Esophagus (tissue), 2 donors: ENCODE results near the gene KIRREL3. TPM values are rescaled to one million over a fixed set of nuclear protein-coding genes. Genes with fewer than 3 reads are reported as not detected.

ENCODE experiments used
- H3K27ac ChIP-seq, 2 donors: one replicate each; pipeline ENCODE4 v1.5.1; 2013; ENCODE audit warnings: low read depth in 2 of 2, mild to moderate bottlenecking in 2 of 2, inconsistent platforms in 1 of 2, low read length in 1 of 2, moderate library complexity in 1 of 2
- H3K27me3 ChIP-seq, 2 donors: one replicate each; pipeline ENCODE4 v1.6.1; 2013; ENCODE audit warnings: low read length in 2 of 2, control low read depth in 1 of 2, mild to moderate bottlenecking in 1 of 2; ENCODE audit not compliant: insufficient read depth in 2 of 2, control insufficient read depth in 1 of 2
- H3K36me3 ChIP-seq, 2 donors: one replicate each; pipeline ENCODE4 v1.6.1; 2013; ENCODE audit warnings: low read length in 1 of 2; ENCODE audit not compliant: control insufficient read depth in 2 of 2, insufficient read depth in 2 of 2
- H3K4me1 ChIP-seq, 2 donors: one replicate each; pipeline ENCODE4 v1.6.1; 2013; ENCODE audit warnings: low read length in 1 of 2; ENCODE audit not compliant: control insufficient read depth in 2 of 2, insufficient read depth in 2 of 2
- H3K4me3 ChIP-seq, 2 donors: one replicate each; pipeline ENCODE4 v1.5.1; 2013; ENCODE audit warnings: low read length in 2 of 2, mild to moderate bottlenecking in 2 of 2, low read depth in 1 of 2, moderate library complexity in 1 of 2
- H3K9me3 ChIP-seq, 2 donors: one replicate each; pipeline ENCODE4 v1.6.1; 2013; ENCODE audit warnings: mild to moderate bottlenecking in 2 of 2, low read depth in 1 of 2, low read length in 1 of 2, moderate library complexity in 1 of 2; ENCODE audit not compliant: control insufficient read depth in 2 of 2, insufficient read depth in 1 of 2
- WGBS, 2 donors: extraction: QIAGEN DNeasy Blood & Tissue Kit; methylation state at CpG; one replicate each; pipeline ENCODE4 v1.1.7; 2013; 5-methylcytosine and 5-hydroxymethylcytosine counted together
- polyA plus RNA-seq, 2 donors: library from polyadenylated mRNA; stranded (reverse); fragments of 200-250 nt; gene quantifications; one replicate each; pipeline ENCODE4 v1.2.3, GENCODE V29; 2013
- donor health status: healthy with polysubstance abuse.
- donor health status: Bipolar disorder and iron deficiency.

The KIRREL3 gene
- polyA plus RNA-seq, 2 donors = 0.05 to 0.12 TPM

DNA sequence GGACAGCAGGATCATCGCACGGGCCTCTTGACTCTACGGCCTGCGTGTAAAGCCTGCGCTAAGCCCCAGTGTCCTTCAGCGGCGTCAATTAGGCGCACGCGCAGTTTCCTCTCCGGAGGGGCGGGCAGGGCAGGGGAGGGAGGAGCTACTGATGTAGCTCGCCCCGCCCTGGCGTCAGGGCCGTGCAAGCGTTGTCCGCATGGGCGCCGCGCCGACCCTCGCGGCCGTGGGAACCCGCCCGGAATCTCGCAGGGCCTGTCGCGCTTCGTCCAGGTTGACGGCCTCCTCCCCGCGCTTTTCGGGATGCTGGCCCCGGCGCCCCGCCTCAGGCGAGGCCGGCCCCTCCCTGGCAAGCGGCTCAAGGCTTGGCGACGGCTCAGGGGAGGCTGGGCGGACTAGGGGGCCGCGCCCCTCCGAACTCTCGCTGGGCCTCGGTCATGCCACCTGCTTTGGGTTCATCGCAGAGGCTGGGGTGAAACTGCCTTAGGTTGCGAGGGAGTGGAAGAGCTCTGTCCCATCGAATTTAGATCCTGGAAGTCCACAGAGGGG is 584.0 kb downstream of the KIRREL3 start:
- WGBS, 2 donors = 3 to 7% methylated on average over 51 to 52 of the region's 52 CpGs
- Histone ChIP-seq H3K27ac (peak overlapping the region; percentile 74 to 91), H3K36me3 (peaks cover 0 to 2% of the 10 kb centered on the region in 2 donors), H3K27me3 (no peaks in the 10 kb centered on the region), H3K9me3 (no peaks in the 10 kb centered on the region), H3K4me3 (peak overlapping the region; percentile 32 to 44), H3K4me1 (peaks cover 9 to 27% of the 10 kb centered on the region in 2 donors)

GRCh38 chr11:126415669-126416420 is 584.7 kb downstream of the KIRREL3 start:
- peaks cover 9 to 23% of the 10 kb centered on the region in 2 donors for H3K4me1 ChIP-seq

DNA sequence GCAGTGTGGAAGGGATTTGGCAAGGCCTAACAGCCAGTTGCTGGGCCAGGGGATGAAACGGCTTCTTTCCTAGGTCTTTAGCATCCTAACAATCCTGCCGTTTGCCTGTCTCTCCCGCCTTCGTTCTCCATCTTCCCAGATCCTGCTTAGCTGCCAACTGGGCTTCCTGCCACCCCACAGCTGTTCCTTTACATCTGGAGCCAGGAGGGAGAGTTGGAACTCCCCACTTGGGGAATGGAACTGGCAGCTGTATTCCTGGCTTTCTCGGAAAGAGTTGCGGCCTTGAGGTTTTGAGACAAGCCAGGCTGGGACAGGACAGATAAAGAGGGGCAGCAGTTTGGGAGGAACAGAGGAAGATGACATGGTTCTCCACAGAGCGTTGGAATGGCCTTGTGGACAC is 585.4 kb downstream of the KIRREL3 start:
- peaks cover 11 to 23% of the 10 kb centered on the region in 2 donors for H3K4me1 ChIP-seq
- H3K27ac ChIP-seq = peak overlapping the region; percentile 74 to 91
- no peak overlapping the region for H3K4me3 ChIP-seq
- no peaks in the 10 kb centered on the region for H3K9me3 ChIP-seq
- peaks cover 0 to 2% of the 10 kb centered on the region in 2 donors for H3K36me3 ChIP-seq
- whole genome bisulfite sequencing, 2 donors = 16 to 45% methylated on average over 7 of the region's 7 CpGs
- H3K27me3 ChIP-seq = no peaks in the 10 kb centered on the region

More at GRCh38 chr11:126415669-126416420, 584.7 kb downstream of the KIRREL3 start:
- no peak overlapping the region for H3K4me3 ChIP-seq
- WGBS, 2 donors = 41 to 67% methylated on average over 19 of the region's 19 CpGs
- peaks cover 0 to 2% of the 10 kb centered on the region in 2 donors for H3K36me3 ChIP-seq
- no peaks in the 10 kb centered on the region for H3K27me3 ChIP-seq
- H3K27ac ChIP-seq = peak overlapping the region; percentile 74 to 91
- no peaks in the 10 kb centered on the region for H3K9me3 ChIP-seq

GRCh38 chr11:126414615-126415014 is 586.0 kb downstream of the KIRREL3 start:
- Histone ChIP-seq H3K9me3 (no peaks in the 10 kb centered on the region), H3K36me3 (peaks cover 0 to 2% of the 10 kb centered on the region in 2 donors), H3K27ac (peak overlapping the region; percentile 74 to 91), H3K4me1 (peaks cover 11 to 23% of the 10 kb centered on the region in 2 donors), H3K27me3 (no peaks in the 10 kb centered on the region), H3K4me3 (no peak overlapping the region)
- WGBS, 2 donors = 33 to 51% methylated on average over 5 of the region's 5 CpGs

- no peaks in the 10 kb centered on the region for H3K27me3 ChIP-seq
- H3K4me3 ChIP-seq = no peak overlapping the region
- H3K36me3 ChIP-seq = peaks cover 0 to 7% of the 10 kb centered on the region in 2 donors
- peak overlapping the region; percentile 74 to 91 for H3K27ac ChIP-seq
- no peaks in the 10 kb centered on the region for H3K9me3 ChIP-seq
- 85 to 89% methylated on average over 9 of the region's 9 CpGs for WGBS, 2 donors
- H3K4me1 ChIP-seq = peaks cover 11 to 23% of the 10 kb centered on the region in 2 donors
Measured at GRCh38 chr11:126413843-126414405, 586.6 kb downstream of the KIRREL3 start.

- Histone ChIP-seq H3K4me3 (no peak overlapping the region), H3K4me1 (peaks cover 11 to 23% of the 10 kb centered on the region in 2 donors), H3K36me3 (peaks cover 0 to 11% of the 10 kb centered on the region in 2 donors), H3K27me3 (no peaks in the 10 kb centered on the region), H3K27ac (peak overlapping the region; percentile 74 to 91), H3K9me3 (no peaks in the 10 kb centered on the region)
- 94 to 96% methylated on average over 11 of the region's 11 CpGs for WGBS, 2 donors
Measured at GRCh38 chr11:126413426-126413825, 587.1 kb downstream of the KIRREL3 start.

GRCh38 chr11:126411971-126412381 is 588.6 kb downstream of the KIRREL3 start:
- Histone ChIP-seq H3K9me3 (no peaks in the 10 kb centered on the region), H3K27me3 (no peaks in the 10 kb centered on the region), H3K4me1 (peaks cover 11 to 23% of the 10 kb centered on the region in 2 donors), H3K36me3 (peaks cover 0 to 21% of the 10 kb centered on the region in 2 donors), H3K4me3 (no peak overlapping the region), H3K27ac (peak overlapping the region; percentile 18 to 80)
- WGBS, 2 donors = 72 to 92% methylated on average over 6 of the region's 6 CpGs

DNA sequence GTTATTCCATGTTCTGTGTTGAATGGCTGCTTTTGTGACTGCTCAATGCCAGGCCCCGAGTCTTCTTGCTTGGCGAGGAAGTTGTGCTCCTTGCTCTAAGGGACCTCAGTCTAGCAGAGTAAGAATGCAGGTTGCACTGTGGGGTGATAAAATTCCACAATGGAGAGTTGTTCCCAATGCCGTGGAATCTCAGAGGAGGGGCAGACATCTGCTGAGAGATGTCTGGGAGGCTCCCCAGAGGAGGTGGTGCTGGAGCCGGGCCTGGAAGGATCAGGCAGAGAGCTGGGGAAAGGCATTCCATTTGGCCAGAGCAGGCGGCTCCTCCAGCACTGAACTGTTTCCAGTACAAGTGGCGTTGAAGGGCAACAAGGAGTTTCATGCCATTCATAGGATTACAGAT is 589.9 kb downstream of the KIRREL3 start:
- Histone ChIP-seq H3K9me3 (no peaks in the 10 kb centered on the region), H3K36me3 (peaks cover 0 to 21% of the 10 kb centered on the region in 2 donors), H3K27ac (peak overlapping the region; percentile 65 to 66), H3K4me1 (peaks cover 6 to 18% of the 10 kb centered on the region in 2 donors), H3K4me3 (peak overlapping the region; percentile 10 to 51), H3K27me3 (no peaks in the 10 kb centered on the region)
- WGBS, 2 donors = 61 to 72% methylated on average over 6 of the region's 6 CpGs

DNA sequence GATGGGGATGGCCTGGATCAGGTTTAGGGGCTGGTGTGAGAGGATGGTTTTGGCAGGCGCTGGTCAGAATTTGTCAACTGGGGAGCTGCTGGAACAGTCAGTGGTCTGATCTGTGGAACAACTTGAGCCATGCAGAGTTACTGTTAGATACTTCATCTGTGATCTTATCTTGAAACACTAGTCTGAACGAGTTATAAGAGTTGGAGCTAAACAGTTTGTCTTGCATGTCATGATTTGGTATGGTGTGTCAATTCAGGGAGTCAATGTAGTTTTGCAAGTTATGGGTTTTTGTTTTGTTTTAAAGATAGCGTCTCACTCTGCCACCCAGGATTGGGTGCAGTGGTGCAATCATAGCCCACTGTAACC is 591.0 kb downstream of the KIRREL3 start:
- peaks cover 0 to 21% of the 10 kb centered on the region in 2 donors for H3K36me3 ChIP-seq
- no peaks in the 10 kb centered on the region for H3K27me3 ChIP-seq
- H3K4me3 ChIP-seq = peak overlapping the region; percentile 3 to 51
- H3K27ac ChIP-seq = no peak overlapping the region
- no peaks in the 10 kb centered on the region for H3K9me3 ChIP-seq
- H3K4me1 ChIP-seq = peaks cover 2 to 22% of the 10 kb centered on the region in 2 donors
- WGBS, 2 donors = 75 to 79% methylated on average over 3 of the region's 3 CpGs
